B cell (primary cell): Measurements from ENCODE around the gene ELOVL1. TPM values are rescaled to one million over a fixed set of nuclear protein-coding genes. Genes with fewer than 3 reads are reported as not detected.

Experiments
- ATAC-seq: fragments of 200-7000 bp; cut with Tn5 transposase; one replicate; pipeline ENCODE4 v1.10.0; 2021; ENCODE audit warnings: low read depth, mild to moderate bottlenecking, moderate number of reproducible peaks, moderate library complexity
- CTCF ChIA-PET: fragments of 350-600 bp; sonication (Branson Sonifier 250); formaldehyde crosslinking; loops from one replicate; lab custom pipeline; 2021; ENCODE audit warnings: antibody characterized with exemption, inconsistent platforms; lab: Charles Lee
- POLR2A ChIA-PET: fragments of 350-600 bp; sonication (Branson Sonifier 250); formaldehyde crosslinking; loops from one replicate; lab custom pipeline; 2021; ENCODE audit warnings: antibody characterized with exemption; lab: Charles Lee
- DNase-seq: peaks from one replicate; pipeline ENCODE4 v3.0.0; 2013
- H2AFZ ChIP-seq: 2 replicates; pipeline ENCODE4 v1.6.1; 2012; ENCODE audit warnings: mild to moderate bottlenecking, low read depth, low read length; ENCODE audit not compliant: insufficient read depth, poor library complexity, severe bottlenecking
- H3K27ac ChIP-seq, 2 donors: 1 replicate in 1 of 2; 2 replicates in 1 of 2; pipeline ENCODE4 v1.5.1; 2012 to 2013; ENCODE audit warnings: low read length in 2 of 2, mild to moderate bottlenecking in 2 of 2, moderate library complexity in 1 of 2
- H3K27me3 ChIP-seq, 4 experiments: fragments of 200-600 bp in 1 of 4; sonication (generic) in 1 of 4; replicated peaks in 1 of 4; 1 replicate in 2 of 4; 2 replicates in 2 of 4; pipeline versions ENCODE4 v1.6.1 to v1.7.0; 2013 to 2016; ENCODE audit warnings: low read length in 3 of 4, mild to moderate bottlenecking in 2 of 4, mixed read lengths in 1 of 4, moderate library complexity in 1 of 4; ENCODE audit not compliant: insufficient read depth in 4 of 4, control insufficient read depth in 3 of 4; ENCODE audit errors: control extremely low read depth in 1 of 4
- H3K36me3 ChIP-seq, 2 experiments: replicated peaks in 1 of 2; 1 replicate in 1 of 2; 2 replicates in 1 of 2; pipeline versions ENCODE4 v1.6.1 to v1.7.1; 2013; ENCODE audit warnings: low read length in 1 of 2; ENCODE audit not compliant: insufficient read depth in 2 of 2, control insufficient read depth in 1 of 2; ENCODE audit errors: control extremely low read depth in 1 of 2, extremely low read depth in 1 of 2
- H3K4me1 ChIP-seq, 2 donors: fragments of 200-600 bp in 1 of 2; sonication (generic) in 1 of 2; 1 replicate in 1 of 2; 2 replicates in 1 of 2; pipeline versions ENCODE4 v1.5.1 to v1.6.1; 2013 to 2017; ENCODE audit warnings: low read length in 2 of 2; ENCODE audit not compliant: control insufficient read depth in 2 of 2, insufficient read depth in 2 of 2
- H3K4me2 ChIP-seq: replicated peaks from 2 replicates; pipeline ENCODE3; 2012; ENCODE audit warnings: mild to moderate bottlenecking, low read depth, low read length; ENCODE audit not compliant: poor library complexity, severe bottlenecking
- H3K4me3 ChIP-seq, 5 experiments: fragments of 200-600 bp in 1 of 5; sonication (generic) in 1 of 5; 1 replicate in 3 of 5; 2 replicates in 2 of 5; pipeline versions ENCODE4 v1.5.1 to v1.7.0; 2011 to 2016; ENCODE audit warnings: low read length in 4 of 5, mild to moderate bottlenecking in 4 of 5, low read depth in 2 of 5, control low read depth in 1 of 5, moderate library complexity in 1 of 5; ENCODE audit not compliant: insufficient read depth in 1 of 5; ENCODE audit errors: control extremely low read depth in 1 of 5, extremely low read depth in 1 of 5
- H3K79me2 ChIP-seq: fragments of 200-600 bp; sonication (generic); one replicate; pipeline ENCODE4 v1.6.0; 2016; ENCODE audit warnings: low read length; ENCODE audit not compliant: control insufficient read depth, insufficient read depth
- H3K9ac ChIP-seq: fragments of 200-600 bp; sonication (generic); 2 replicates; pipeline ENCODE4 v1.6.1; 2017; ENCODE audit warnings: mild to moderate bottlenecking, low read length, moderate library complexity
- H3K9me3 ChIP-seq, 3 donors: one replicate each; pipeline versions ENCODE4 v1.6.1 to v1.7.1; 2013; ENCODE audit warnings: low read length in 2 of 3; ENCODE audit not compliant: control insufficient read depth in 2 of 3, insufficient read depth in 1 of 3; ENCODE audit errors: control extremely low read depth in 1 of 3
- H4K20me1 ChIP-seq: 2 replicates; pipeline ENCODE4 v1.6.0; 2012; ENCODE audit warnings: mild to moderate bottlenecking, low read length; ENCODE audit not compliant: insufficient read depth, control insufficient read depth, poor library complexity, severe bottlenecking
- H3K27ac Mint-ChIP-seq: one replicate; pipeline ENCODE4 v1.8.0; 2021; ENCODE audit warnings: mixed read lengths
- H3K27me3 Mint-ChIP-seq: one replicate; pipeline ENCODE4 v1.8.0; 2021; ENCODE audit warnings: mixed read lengths
- H3K4me1 Mint-ChIP-seq: one replicate; pipeline ENCODE4 v1.8.0; 2021; ENCODE audit warnings: mixed read lengths
- H3K4me3 Mint-ChIP-seq: one replicate; pipeline ENCODE4 v1.8.0; 2021; ENCODE audit warnings: mixed read lengths
- H3K9me3 Mint-ChIP-seq: one replicate; pipeline ENCODE4 v1.8.0; 2022; ENCODE audit warnings: mixed read lengths; ENCODE audit not compliant: insufficient read depth
- CTCF ChIP-seq: fragments of 200-600 bp; IDR thresholded peaks from one replicate; pipeline ENCODE4 v1.8.0; 2022; ENCODE audit warnings: antibody characterized with exemption, mild to moderate bottlenecking
- EZH2 ChIP-seq: IDR thresholded peaks from 2 replicates; pipeline ENCODE4 v1.6.1; 2012; ENCODE audit warnings: borderline replicate concordance, low read depth, mild to moderate bottlenecking, moderate library complexity, low read length; ENCODE audit not compliant: insufficient read depth, poor library complexity, severe bottlenecking
- WGBS: methylation state at CpG from one replicate; pipeline ENCODE4 v1.1.5; 2013; ENCODE audit warnings: missing lambda C conversion rate; ENCODE audit not compliant: insufficient coverage; 5-methylcytosine and 5-hydroxymethylcytosine counted together
- intact Hi-C: fragments of 100-400 bp; cut with micrococcal nuclease; formaldehyde crosslinking; loops from one replicate; pipeline ENCODE4 v1.10.0; 2022
- polyA plus RNA-seq: library from polyadenylated mRNA; depleted of rRNA; stranded (reverse); fragments of >200 nt; gene quantifications from 2 replicates; pipeline ENCODE4 v1.2.3, GENCODE V29; 2012
- total RNA-seq, 2 donors: library from RNA; stranded (reverse); fragments of 120-200 nt in 1 of 2; gene quantifications; 1 replicate in 1 of 2; 2 replicates in 1 of 2; pipeline versions ENCODE4 v1.2.3 to v1.2.4, GENCODE V29; 2013 to 2022

ELOVL1 gene
- total and polyA plus RNA-seq, 2 donors (not counting 1 experiment from before 2014, with no cell fraction given), result 65.4 to 78.8 TPM

- H3K4me1 Mint-ChIP-seq, result no peaks in the 10 kb centered on the region
- no peaks in the 10 kb centered on the region for H3K4me1 ChIP-seq
- TF ChIP-seq CTCF (no peak), EZH2 (no peak)
- intact Hi-C loops, result no loop called here
- POLR2A ChIA-PET, result no interaction called here
- no peaks in the 10 kb centered on the region for H3K79me2 ChIP-seq
- peaks cover 0 to 3% (median 0%) of the 10 kb centered on the region in 4 experiments for H3K27me3 ChIP-seq
- peaks cover 0 to 10% (median 6%) of the 10 kb centered on the region in 3 donors for H3K9me3 ChIP-seq
- no peak overlapping the region for H3K4me2 ChIP-seq
- no peak overlapping the region for H3K27ac Mint-ChIP-seq
- H3K4me3 ChIP-seq, result no peak overlapping the region
- no peak overlapping the region for H2AFZ ChIP-seq
- no peak overlapping the region for H3K27ac ChIP-seq
- no peaks in the 10 kb centered on the region for H4K20me1 ChIP-seq
- peaks cover 6% of the 10 kb centered on the region for H3K9me3 Mint-ChIP-seq
- H3K4me3 Mint-ChIP-seq, result no peak overlapping the region
- no peaks in the 10 kb centered on the region for H3K36me3 ChIP-seq
- CTCF ChIA-PET, result no interaction called here
- no peak overlapping the region for H3K9ac ChIP-seq
- 71% methylated on average over 1 of the region's 1 CpG for WGBS
- H3K27me3 Mint-ChIP-seq, result no peaks in the 10 kb centered on the region
- ATAC-seq, result no peak
- no peak for DNase-seq
Measured at GRCh38 chr1:43324810-43325209, 43.0 kb downstream of the ELOVL1 start.

- 98% methylated on average over 5 of the region's 5 CpGs for WGBS
- no peak for ATAC-seq
Measured at GRCh38 chr1:43322506-43322905, 45.3 kb downstream of the ELOVL1 start.

More at GRCh38 chr1:43322506-43322905, 45.3 kb downstream of the ELOVL1 start:
- Histone ChIP-seq H2AFZ (no peak overlapping the region), H3K9ac (no peak overlapping the region), H3K36me3 (no peaks in the 10 kb centered on the region), H3K27me3 (no peaks in the 10 kb centered on the region), H3K27ac (no peak overlapping the region), H3K79me2 (no peaks in the 10 kb centered on the region), H3K4me2 (no peak overlapping the region), H4K20me1 (no peaks in the 10 kb centered on the region), H3K9me3 (peaks cover 0 to 6% (median 4%) of the 10 kb centered on the region in 3 donors), H3K4me3 (no peak overlapping the region), H3K4me1 (no peaks in the 10 kb centered on the region)
- intact Hi-C loops, result no loop called here
- Mint-ChIP-seq H3K27me3 (no peaks in the 10 kb centered on the region), H3K27ac (no peak overlapping the region), H3K4me3 (no peak overlapping the region), H3K4me1 (no peaks in the 10 kb centered on the region), H3K9me3 (peaks cover 6% of the 10 kb centered on the region)
- no peak for TF ChIP-seq CTCF
- TF ChIP-seq EZH2, result no peak
- no peak for DNase-seq
- ChIA-PET CTCF (no interaction called here), POLR2A (no interaction called here)
